Measurements from ENCODE around the gene GDF10.

GRCh38 chr10:47349941-47350371, 50.0 kb downstream of the GDF10 start:
- TF ChIP-seq E2F8 (IDR thresholded peaks at IDR 0.05; ENCODE audit: low read depth, partially characterized antibody) = no peak
- TF ChIP-seq ATF2 (CRISPR knock-in tag; IDR thresholded peaks at IDR 0.05) = no peak
- TF ChIP-seq CBX2 (IDR thresholded peaks at IDR 0.05; ENCODE audit: insufficient read depth, low read length, poor library complexity, severe bottlenecking) = no peak
- no peak for TF ChIP-seq NBN (IDR thresholded peaks at IDR 0.05; ENCODE audit: low read depth)

Measured in K562 (cell line).